NCI-H510A treated with DMSO at 0.1 percent for 48 hours (cell line): ENCODE data around the gene WRNIP1.

Experiments used
- DNase-seq: peaks from one replicate; lab custom pipeline; 2025; lab: John Stamatoyannopoulos, UW

WRNIP1 gene

GRCh38 chr6:2765166-2765895 is at the start of gene WRNIP1:
WRNIP1 (plus strand) TSS chr6:2765393; CDS start chr6:2765623, 230 bp downstream.
- DNase-seq = peak; percentile 89

- no peak for DNase-seq
These were observed 49.5 kb upstream of the WRNIP1 start for GRCh38 chr6:2715737-2716136.

DNA sequence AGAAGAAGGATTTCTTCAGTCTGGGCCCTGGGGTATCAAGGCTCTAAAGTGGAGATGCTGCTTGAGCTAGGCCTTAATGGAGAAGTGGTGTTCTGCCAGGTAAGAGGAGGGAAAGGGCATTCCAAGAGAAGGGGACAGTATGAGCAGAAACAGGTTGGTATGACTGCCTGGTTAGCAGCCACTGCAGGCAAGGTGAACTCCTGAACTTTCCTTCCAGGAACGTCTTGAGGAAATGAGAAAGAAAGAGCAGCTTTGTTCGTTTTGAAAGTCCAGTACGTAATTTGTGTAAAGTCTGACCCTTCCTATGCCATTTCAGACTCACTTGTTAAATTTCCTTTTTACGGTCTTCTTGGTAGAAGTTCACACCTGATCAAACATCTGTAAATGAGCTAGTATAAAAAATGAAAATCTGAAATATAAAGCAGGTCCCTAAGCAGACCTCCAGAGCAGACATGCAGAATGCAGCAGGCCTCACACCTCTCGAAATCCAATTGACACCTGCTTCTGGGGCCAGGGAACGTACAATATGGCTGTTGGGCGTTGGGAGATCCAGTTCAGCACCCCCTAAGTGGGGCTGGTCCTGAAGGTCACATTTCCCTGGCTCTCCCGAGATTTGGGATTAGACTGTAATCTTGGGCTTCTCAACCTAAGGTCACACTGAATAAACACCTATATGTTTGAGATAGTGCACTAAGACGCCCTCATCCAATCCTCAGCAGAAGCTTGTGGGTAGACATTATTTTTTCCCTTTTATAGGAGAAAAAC is 48.1 kb upstream of the WRNIP1 start:
- no peak for DNase-seq

DNA sequence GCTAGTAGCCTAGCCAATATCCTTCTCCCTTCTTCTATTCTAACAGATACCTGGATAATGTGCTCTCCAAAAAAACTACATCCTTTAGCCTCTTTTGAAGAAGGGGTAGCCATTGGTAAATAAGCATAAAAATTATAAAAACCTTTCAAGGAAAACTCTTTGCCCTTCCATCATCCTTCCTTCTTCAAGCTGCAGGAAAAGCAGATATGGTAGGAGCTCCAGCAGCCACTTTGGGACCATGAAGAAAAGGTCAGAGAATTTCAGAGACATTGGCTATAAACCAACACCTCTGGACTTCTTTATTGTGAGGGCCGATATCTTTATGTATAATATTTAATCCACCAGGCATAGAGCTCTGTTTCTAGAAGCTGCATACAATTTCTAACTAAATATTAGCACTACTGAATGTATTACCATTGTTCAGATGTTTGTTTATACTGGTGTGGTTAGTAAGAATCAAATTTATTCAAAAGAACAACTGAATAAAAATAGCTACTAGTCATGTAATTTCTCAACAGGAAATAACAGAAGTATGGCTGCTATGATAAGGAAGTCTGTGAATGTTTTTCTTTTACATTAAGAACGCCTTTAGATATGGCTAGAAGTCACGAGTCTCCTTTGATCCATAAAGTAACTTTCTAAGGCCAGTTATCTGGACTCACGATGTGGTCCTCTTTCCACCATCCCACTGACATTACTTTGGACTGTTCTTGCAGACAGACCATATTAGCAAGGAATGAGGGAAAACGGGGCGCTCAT is 46.7 kb upstream of the WRNIP1 start:
- no peak for DNase-seq

- no peak for DNase-seq
These were observed 46.1 kb upstream of the WRNIP1 start for GRCh38 chr6:2719093-2719455.

GRCh38 chr6:2721219-2721618 is 44.0 kb upstream of the WRNIP1 start:
- DNase-seq = no peak

DNA sequence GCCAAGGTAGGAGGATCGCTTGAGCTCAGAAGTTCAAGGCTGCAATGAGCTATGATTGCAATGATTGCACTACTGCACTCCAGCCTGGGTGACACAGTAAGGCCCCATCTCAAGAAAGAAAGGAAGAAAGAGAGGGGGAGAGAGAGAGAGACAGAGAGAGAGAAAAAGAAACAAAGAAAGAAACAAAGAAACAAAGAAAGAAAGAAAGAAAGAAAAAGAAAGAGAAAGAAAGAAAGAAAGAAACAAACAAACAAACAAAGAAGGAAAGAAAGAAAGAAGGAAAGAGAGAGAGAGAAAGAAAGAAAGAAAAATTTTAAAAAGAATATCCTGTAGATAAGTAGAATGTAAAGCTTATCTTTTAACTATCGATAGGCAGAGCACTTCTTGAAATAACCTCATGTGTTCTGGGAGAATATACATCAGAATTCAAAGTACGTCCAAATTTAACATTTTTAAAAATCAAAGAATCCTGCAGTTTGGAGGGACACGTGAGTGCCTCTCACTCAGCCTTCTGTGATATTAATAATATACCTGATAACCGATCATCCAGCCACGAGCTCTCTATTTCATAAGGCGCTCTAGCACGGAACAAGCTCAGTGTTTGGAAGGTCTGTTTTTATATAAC is 39.7 kb upstream of the WRNIP1 start:
- no peak for DNase-seq

DNA sequence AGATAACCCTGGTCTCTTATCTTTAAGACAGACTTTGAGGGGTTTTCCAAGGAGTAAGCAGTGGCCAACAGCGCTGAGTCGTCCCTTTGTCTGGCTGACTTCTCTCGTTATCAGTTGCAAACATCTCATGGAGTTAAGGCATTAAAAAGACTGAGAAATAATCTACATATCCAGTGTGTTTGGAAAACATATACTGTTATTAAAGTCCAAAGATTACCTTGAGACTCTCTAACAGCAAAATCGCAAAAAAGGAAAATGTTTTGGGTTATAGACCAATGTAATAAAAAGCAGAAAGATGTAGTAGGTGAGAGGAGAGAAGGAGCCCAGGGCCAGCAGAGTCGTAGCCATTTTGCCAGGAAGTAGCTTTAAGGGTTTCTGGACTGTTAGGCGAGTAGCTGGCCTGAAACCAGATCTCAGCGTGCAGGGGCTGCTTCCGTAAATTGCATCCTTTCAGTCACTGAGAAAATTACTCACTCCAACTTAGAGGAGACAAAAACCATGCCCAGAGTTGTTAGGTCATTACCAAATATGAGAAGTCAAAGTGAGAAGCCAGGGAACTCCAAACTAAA is 39.1 kb upstream of the WRNIP1 start:
- DNase-seq = no peak

GRCh38 chr6:2729921-2730320 is 35.3 kb upstream of the WRNIP1 start:
- no peak for DNase-seq

- DNase-seq = no peak
These were observed 34.7 kb upstream of the WRNIP1 start for GRCh38 chr6:2730353-2731107.

DNA sequence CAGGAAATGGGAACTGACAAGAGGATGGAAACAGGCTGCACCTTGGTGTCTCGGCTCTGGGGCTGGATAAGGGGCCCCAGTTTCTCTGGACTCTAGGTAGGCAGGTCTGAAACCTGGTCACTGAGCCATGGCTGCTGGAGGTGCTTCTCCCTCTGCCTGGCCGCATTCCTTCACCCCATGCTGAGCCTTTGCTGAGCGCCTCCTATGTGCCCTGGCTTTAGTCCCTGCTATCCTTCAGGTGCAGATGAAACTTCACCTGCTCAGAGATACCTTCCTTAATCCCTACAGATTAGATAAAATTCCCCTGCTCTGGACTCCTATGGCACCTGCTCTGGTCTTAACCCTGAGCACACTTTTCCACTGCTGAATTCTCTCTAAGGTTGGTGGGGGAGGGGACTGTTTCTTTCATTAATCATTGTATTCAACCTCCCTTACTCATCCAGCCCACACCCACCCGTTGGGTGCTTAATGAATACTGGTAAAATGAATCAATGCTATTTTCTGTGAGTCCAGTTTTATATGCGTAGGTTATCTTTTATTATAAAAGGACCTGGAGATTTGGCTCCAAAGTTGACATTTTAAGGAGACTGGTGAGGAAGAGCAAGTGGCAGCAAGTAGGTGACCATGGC is 33.8 kb upstream of the WRNIP1 start:
- DNase-seq = no peak

DNA sequence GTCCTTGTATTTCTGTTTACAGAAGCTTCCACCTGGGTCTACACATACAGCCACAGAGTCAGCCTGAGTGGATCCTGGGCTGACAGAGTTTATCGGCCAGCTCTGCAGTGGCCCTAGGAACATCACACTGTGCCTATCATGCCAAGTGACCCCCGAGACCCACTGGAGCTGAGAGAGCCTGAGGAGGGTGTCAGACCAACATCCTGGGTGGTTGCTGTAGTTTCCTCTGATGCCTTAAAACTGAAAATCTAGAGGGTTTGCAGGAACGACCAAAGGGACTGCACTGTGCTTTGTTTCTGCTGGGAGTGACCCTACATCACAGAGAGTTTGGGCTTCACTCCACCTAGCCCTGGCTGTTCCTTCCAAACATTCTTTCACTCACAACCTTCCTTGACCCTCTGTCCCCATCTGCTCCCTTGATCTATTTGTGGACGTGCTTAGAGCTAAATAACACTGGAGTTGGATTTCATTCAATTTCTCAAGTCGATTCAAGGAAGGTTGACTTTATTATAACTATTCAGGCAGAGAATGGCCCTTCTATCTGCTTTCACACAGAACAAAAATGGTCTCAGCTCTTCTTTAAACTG is 32.6 kb upstream of the WRNIP1 start:
- DNase-seq = no peak

- no peak for DNase-seq
These were observed 31.9 kb upstream of the WRNIP1 start for GRCh38 chr6:2733324-2733723.

DNA sequence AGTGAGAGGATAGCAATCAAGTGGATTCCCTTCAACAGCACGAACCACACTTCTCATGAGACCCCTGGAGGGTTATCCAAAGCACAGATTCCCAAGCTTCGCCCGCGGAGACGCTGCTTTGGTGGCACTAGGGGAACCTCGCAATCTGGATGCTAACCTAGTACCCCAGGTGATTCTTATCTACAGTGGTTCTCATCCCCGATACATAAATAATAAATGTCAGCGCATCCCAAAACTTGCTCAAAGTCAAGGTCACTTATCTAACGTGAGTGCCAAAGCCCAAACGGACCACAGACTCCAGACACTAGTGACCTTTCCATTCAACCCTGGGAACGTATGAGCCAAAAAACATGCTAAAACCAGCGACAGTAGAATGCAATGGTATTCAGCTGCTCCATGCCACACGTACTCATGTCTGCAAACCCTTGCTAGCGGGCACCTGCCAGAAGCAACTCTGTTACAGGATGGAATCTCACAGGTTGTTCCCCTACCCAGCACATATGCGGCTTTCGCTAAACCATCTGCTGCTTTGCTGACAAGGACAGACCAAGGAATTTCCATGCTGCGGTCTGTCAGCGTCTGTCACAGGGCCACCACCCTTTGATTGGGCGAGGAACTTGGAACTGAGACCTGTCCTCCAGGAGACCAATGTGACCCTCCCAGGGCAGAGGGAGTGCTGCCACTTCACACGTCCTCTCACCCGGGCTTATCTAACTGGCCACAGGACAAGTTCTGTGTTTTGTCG is 31.3 kb upstream of the WRNIP1 start:
- no peak for DNase-seq

- DNase-seq = no peak
These were observed 30.6 kb upstream of the WRNIP1 start for GRCh38 chr6:2734488-2735166.

DNA sequence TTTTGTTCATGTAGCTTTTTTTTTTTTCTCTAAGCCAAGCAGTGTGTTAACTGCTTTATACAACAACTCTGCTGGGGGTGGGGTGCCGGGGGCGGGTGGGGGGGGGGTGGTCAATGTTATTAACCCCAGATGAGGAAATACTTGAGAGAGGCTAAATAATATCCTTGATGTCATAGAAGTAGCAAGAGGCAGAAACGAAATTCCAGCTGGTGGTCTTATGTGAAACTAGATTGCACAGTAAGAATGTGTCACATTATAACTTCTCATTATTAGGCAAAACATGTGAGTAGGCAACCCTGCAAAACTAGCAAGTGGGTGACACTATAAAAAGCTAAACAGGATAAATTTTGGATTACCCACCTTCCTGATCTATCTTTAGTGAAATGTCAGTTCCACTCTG is 27.3 kb upstream of the WRNIP1 start:
- no peak for DNase-seq

DNA sequence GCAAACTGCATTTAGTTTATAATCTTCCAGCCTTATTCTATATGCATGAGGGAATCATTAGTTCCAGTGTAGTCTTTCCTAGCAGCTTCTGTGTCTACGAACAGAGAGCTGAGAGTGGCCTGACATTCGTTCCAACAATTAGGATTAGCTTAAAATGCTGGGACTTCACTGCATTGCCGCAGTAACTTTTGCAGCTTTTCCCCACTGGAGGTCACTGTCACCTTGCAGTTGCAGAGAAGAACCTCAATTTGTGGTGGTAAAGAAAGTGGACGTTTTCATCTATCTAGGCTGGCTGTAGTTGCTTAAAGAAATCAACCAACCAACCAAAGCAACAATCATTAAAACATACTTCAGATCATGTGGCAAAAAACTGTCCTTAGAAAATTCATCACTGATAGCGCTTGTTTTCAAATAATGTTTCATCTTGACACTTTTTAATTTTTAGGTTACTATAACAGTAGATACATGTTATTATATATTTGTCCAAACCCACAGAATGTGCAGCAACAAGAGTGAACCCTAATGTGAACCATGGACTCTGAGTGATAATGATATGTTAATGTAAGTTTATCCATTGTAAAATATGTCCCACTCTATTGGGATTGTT is 26.7 kb upstream of the WRNIP1 start:
- peak; percentile 2 for DNase-seq

GRCh38 chr6:2739335-2739734 is 25.9 kb upstream of the WRNIP1 start:
- no peak for DNase-seq

DNA sequence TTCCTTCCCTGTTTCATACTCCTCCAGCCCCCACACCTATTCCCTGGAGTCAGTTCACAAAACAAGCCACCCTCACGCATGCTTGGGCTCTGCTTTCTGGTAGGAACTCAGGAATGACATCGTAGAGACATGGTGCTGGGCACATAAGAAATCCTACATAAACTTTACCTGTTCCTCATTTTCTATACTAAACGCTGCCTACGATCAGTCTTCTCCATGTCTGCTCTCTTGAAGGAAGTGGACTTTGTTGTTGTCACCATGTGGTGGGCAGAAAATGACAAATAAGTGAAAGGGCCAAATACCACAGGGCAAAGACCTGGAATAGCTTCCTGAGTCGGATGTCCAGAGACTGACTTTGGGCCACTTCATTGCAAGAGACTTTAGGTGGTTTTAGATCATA is 24.6 kb upstream of the WRNIP1 start:
- DNase-seq = no peak
